ENCODE data around the gene FAM120C. TPM values are rescaled to one million over a fixed set of nuclear protein-coding genes. Genes with fewer than 3 reads are reported as not detected.

The FAM120C gene
- polyA plus RNA-seq, 3 donors, result 9.4 to 12.1 (median 10.2) TPM

- no peak for DNase-seq (ENCODE audit: extremely low read depth in 1 of 11, low read depth in 9 of 11, low spot score in 4 of 11)
These were observed 10.6 kb downstream of the FAM120C start for GRCh38 chrX:54172455-54172854.

- DNase-seq (ENCODE audit: extremely low read depth in 1 of 11, low read depth in 9 of 11, low spot score in 4 of 11), result no peak
These were observed 11.4 kb downstream of the FAM120C start for GRCh38 chrX:54171527-54172250.

- no peak for DNase-seq (ENCODE audit: extremely low read depth in 1 of 11, low read depth in 9 of 11, low spot score in 4 of 11)
These were observed 12.0 kb downstream of the FAM120C start for GRCh38 chrX:54171091-54171490.

GRCh38 chrX:54166915-54167314 is 16.1 kb downstream of the FAM120C start:
- no peak for DNase-seq (ENCODE audit: extremely low read depth in 1 of 11, low read depth in 9 of 11, low spot score in 4 of 11)

- DNase-seq (ENCODE audit: extremely low read depth in 1 of 11, low read depth in 9 of 11, low spot score in 4 of 11), result no peak
These were observed 25.5 kb downstream of the FAM120C start for GRCh38 chrX:54157561-54157960.

GRCh38 chrX:54134269-54134668 is 48.8 kb downstream of the FAM120C start:
- no peak for DNase-seq (ENCODE audit: extremely low read depth in 1 of 11, low read depth in 9 of 11, low spot score in 4 of 11)

- no peak for DNase-seq (ENCODE audit: extremely low read depth in 1 of 11, low read depth in 9 of 11, low spot score in 4 of 11)
These were observed 66.7 kb downstream of the FAM120C start for GRCh38 chrX:54116391-54116790.

GRCh38 chrX:54093571-54093970 is 89.5 kb downstream of the FAM120C start:
- DNase-seq (ENCODE audit: extremely low read depth in 1 of 11, low read depth in 9 of 11, low spot score in 4 of 11), result no peak

- DNase-seq (ENCODE audit: extremely low read depth in 1 of 11, low read depth in 9 of 11, low spot score in 4 of 11), result no peak
These were observed 89.9 kb downstream of the FAM120C start for GRCh38 chrX:54093159-54093558.

GRCh38 chrX:54090880-54091279 is 92.2 kb downstream of the FAM120C start:
- DNase-seq (ENCODE audit: extremely low read depth in 1 of 11, low read depth in 9 of 11, low spot score in 4 of 11), result no peak

GRCh38 chrX:54089191-54089590 is 93.9 kb downstream of the FAM120C start:
- DNase-seq (ENCODE audit: extremely low read depth in 1 of 11, low read depth in 9 of 11, low spot score in 4 of 11), result no peak

GRCh38 chrX:54087661-54088060 is 95.4 kb downstream of the FAM120C start:
- no peak for DNase-seq (ENCODE audit: extremely low read depth in 1 of 11, low read depth in 9 of 11, low spot score in 4 of 11)

GRCh38 chrX:54085666-54086065 is 97.4 kb downstream of the FAM120C start:
- no peak for DNase-seq (ENCODE audit: extremely low read depth in 1 of 11, low read depth in 9 of 11, low spot score in 4 of 11)

GRCh38 chrX:54076903-54077302 is 106.2 kb downstream of the FAM120C start:
- no peak for DNase-seq (ENCODE audit: extremely low read depth in 1 of 11, low read depth in 9 of 11, low spot score in 4 of 11)

GRCh38 chrX:54074826-54075225 is 108.2 kb downstream of the FAM120C start:
- no peak for DNase-seq (ENCODE audit: extremely low read depth in 1 of 11, low read depth in 9 of 11, low spot score in 4 of 11)

- no peak for DNase-seq (ENCODE audit: extremely low read depth in 1 of 11, low read depth in 9 of 11, low spot score in 4 of 11)
These were observed 115.3 kb downstream of the FAM120C start for GRCh38 chrX:54067766-54068165.

GRCh38 chrX:54066841-54067240 is 116.2 kb downstream of the FAM120C start:
- no peak for DNase-seq (ENCODE audit: extremely low read depth in 1 of 11, low read depth in 9 of 11, low spot score in 4 of 11)

- no peak for DNase-seq (ENCODE audit: extremely low read depth in 1 of 11, low read depth in 9 of 11, low spot score in 4 of 11)
These were observed 118.5 kb downstream of the FAM120C start for GRCh38 chrX:54064564-54064963.

GRCh38 chrX:54063361-54063760 is 119.7 kb downstream of the FAM120C start:
- no peak for DNase-seq (ENCODE audit: extremely low read depth in 1 of 11, low read depth in 9 of 11, low spot score in 4 of 11)

GRCh38 chrX:54049801-54050200 is 133.3 kb downstream of the FAM120C start:
- no peak for DNase-seq (ENCODE audit: extremely low read depth in 1 of 11, low read depth in 9 of 11, low spot score in 4 of 11)

- no peak for DNase-seq (ENCODE audit: extremely low read depth in 1 of 11, low read depth in 9 of 11, low spot score in 4 of 11)
These were observed 134.6 kb downstream of the FAM120C start for GRCh38 chrX:54048412-54048811.
